ENCODE data around the gene AZIN2.

Gene AZIN2

GRCh38 chr1:33158366-33158765 is 77.4 kb downstream of the AZIN2 start:
- TF ChIP-seq CTCF (IDR thresholded peaks at IDR 0.05; ENCODE audit: low read depth, low read length) = no peak
- Histone ChIP-seq H3K4me3 (ENCODE audit: low read depth, low read length) (no peak overlapping the region), H3K36me3 (peaks cover 40% of the 10 kb centered on the region), H3K27me3 (ENCODE audit: insufficient read depth, low read depth, severe bottlenecking) (no peaks in the 10 kb centered on the region), H3K27ac (no peak overlapping the region), H3K9me3 (ENCODE audit: severe bottlenecking) (no peaks in the 10 kb centered on the region)
- no peak for DNase-seq

- Histone ChIP-seq H3K27me3 (ENCODE audit: insufficient read depth, low read depth, severe bottlenecking) (no peaks in the 10 kb centered on the region), H3K36me3 (peaks cover 37% of the 10 kb centered on the region), H3K4me3 (ENCODE audit: low read depth, low read length) (no peak overlapping the region), H3K9me3 (ENCODE audit: severe bottlenecking) (no peaks in the 10 kb centered on the region), H3K27ac (no peak overlapping the region)
- TF ChIP-seq CTCF (IDR thresholded peaks at IDR 0.05; ENCODE audit: low read depth, low read length) = no peak
- no peak for DNase-seq
Observed at GRCh38 chr1:33159577-33159976, 78.6 kb downstream of the AZIN2 start.

GRCh38 chr1:33161061-33161681 is 80.2 kb downstream of the AZIN2 start:
- no peak for DNase-seq
- Histone ChIP-seq H3K36me3 (peaks cover 42% of the 10 kb centered on the region), H3K27me3 (ENCODE audit: insufficient read depth, low read depth, severe bottlenecking) (no peaks in the 10 kb centered on the region), H3K9me3 (ENCODE audit: severe bottlenecking) (no peaks in the 10 kb centered on the region), H3K4me3 (ENCODE audit: low read depth, low read length) (no peak overlapping the region), H3K27ac (no peak overlapping the region)
- TF ChIP-seq CTCF (IDR thresholded peaks at IDR 0.05; ENCODE audit: low read depth, low read length) = no peak

DNA sequence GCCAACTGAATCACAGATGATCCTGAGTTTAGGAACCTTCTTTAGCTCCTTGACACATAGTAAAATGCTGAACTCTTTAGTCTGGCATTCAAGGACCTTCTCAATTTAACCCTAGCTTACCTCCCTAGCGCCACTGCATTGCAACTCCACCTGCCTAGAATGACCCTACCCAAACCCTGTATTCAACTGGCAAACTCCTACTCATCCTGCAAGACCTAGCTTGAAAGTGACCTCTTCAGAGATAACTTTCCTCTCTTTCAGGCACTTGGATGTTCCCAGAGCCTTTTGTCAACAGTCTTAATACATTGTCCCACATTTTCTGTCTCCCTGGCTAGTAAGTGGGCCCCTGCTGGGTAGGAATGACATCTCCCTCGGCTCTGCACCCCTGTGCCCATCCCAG is 81.2 kb downstream of the AZIN2 start:
- DNase-seq = no peak
- Histone ChIP-seq H3K27ac (no peak overlapping the region), H3K36me3 (peaks cover 47% of the 10 kb centered on the region)

DNA sequence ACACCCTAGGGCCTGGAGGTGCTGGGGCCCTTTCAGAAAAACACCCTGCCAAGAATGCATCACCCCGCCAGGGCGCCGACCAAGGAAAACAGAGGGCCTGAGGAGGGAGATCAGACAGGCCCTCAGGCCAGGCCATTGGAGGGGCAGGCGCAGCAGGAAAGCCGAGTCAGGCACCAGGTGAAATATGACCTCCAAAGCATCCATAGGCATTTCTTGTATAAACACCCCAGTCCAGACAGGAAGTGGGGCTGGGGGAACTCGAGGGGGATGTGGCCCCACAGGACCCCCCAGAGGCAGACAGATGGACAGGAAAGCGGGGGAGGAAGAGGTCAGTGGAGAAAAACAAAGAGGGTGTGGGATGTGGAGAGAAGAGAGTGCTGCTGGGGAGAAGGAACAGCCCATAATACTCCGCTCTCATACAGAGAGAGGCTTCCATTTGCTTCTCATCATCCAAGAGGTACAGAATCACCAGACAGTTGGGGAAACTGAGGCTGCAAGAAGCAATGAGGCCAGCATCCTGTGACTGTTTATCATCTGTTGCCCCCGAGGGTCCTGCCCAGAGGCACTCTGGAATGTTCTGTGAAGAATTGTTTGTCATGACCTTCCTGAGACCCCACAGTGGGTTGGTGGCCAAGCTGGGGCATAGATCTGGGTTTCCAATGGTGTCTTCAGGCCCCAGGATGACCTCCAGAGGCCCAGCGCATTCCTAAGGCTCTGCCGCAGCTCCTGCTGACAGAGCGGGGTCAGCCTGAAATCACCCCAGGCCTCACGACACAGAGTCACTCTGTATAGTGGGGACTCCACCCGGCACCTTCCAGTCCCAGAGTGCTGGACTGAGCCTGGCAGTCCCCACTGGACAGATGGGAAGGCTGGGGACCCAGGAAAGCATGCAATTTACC is 82.9 kb downstream of the AZIN2 start:
- Histone ChIP-seq H3K4me3 (ENCODE audit: low read depth, low read length) (no peak overlapping the region), H3K27ac (no peak overlapping the region), H3K36me3 (peaks cover 44% of the 10 kb centered on the region), H3K27me3 (ENCODE audit: insufficient read depth, low read depth, severe bottlenecking) (no peaks in the 10 kb centered on the region), H3K9me3 (ENCODE audit: severe bottlenecking) (no peaks in the 10 kb centered on the region)
- TF ChIP-seq CTCF (IDR thresholded peaks at IDR 0.05; ENCODE audit: low read depth, low read length) = no peak
- DNase-seq = no peak

More for the DNA sequence above, 81.2 kb downstream of the AZIN2 start:
- H3K27me3 ChIP-seq (ENCODE audit: insufficient read depth, low read depth, severe bottlenecking) = no peaks in the 10 kb centered on the region
- no peak overlapping the region for H3K4me3 ChIP-seq (ENCODE audit: low read depth, low read length)
- H3K9me3 ChIP-seq (ENCODE audit: severe bottlenecking) = no peaks in the 10 kb centered on the region
- TF ChIP-seq CTCF (IDR thresholded peaks at IDR 0.05; ENCODE audit: low read depth, low read length) = no peak

Measured in WERI-Rb-1 (cell line).